Fibroblast of skin of right quadriceps (primary cell): Measurements from ENCODE around the gene CUL2.
A peak's percentile ranks its signal among the peaks of the same experiment; 100 is the strongest.
"Not testable (repeated sequence)": the region's sequence is repeated elsewhere in the genome, so short reads cannot be mapped to it uniquely, and the experiment has no call there.

Source experiments
- DNase-seq: peaks from one replicate; pipeline ENCODE4 v3.0.0-alpha.2; 2013

CUL2 gene

DNA sequence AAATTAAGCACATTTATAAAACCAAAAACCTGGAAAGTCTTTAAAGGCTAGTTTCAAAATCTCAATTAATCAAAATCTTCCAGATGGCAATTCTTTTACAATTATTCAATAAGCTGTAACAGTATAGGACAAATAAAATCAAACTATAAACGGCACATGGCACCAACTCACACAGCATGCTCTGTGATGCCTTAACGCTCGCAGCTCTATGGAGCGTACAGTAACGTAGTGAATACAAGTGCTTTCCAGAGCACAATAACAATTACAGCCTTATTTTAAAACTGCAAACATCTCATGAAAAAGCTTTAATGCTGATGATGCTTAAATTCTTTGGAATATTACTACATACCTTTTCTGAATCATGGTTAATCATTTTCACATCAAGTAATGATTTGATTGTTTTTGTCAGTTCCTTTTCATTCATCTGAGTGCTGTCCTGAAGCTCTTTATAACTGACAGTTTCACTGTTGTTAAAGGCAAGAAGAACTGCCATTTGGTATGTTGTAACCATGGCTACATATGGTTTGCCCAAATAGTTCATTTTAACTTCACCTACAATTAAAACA is 74.2 kb downstream of the CUL2 start:
- DNase-seq, result no peak

- no peak for DNase-seq
These were observed 77.4 kb downstream of the CUL2 start for GRCh38 chr10:35012781-35013180.

- peak; percentile 18 for DNase-seq
These were observed 78.4 kb downstream of the CUL2 start for GRCh38 chr10:35011771-35012191.

DNA sequence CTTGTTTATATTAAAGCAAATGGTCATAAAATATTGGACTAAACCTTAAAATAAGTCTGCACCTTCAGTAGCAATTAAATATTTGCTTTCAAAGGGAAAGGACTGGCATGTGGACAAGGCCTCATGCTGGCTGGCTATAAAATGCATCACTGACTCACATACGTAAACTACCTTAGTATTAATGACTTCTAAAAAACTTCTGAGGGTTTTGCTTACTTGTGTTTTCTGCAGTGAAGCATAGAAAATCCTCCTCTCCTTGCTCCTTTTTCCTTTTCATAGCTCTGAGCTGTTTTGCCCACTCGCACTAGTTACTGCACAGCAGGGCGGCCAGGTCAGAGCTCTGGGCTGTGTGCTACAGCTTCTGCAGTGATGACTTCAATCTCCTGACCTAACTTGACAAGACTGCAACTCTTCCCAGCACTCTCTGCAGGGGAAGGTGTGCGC is 82.3 kb downstream of the CUL2 start:
- no peak for DNase-seq

- peak; percentile 38 for DNase-seq
These were observed 83.3 kb downstream of the CUL2 start for GRCh38 chr10:35006836-35007235.

DNA sequence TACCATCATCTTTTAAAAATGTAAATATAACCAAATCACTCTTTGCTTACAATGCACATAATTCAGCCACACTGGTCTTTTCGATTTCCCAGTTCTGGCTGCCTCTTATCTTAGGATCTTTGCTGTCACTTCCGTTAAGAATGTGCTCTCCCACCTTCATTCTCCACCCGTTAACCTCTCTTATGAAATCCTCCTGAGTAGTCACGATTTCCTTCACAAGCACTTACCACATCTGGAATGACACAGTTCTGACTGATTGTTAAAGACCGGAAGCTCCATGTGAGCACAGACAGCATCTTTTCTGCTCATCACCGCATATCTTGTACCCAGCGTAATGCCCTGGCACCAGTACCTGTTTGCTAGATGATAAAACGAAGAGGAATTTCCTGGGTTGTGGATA is 84.3 kb downstream of the CUL2 start:
- peak; percentile 95 for DNase-seq

DNA sequence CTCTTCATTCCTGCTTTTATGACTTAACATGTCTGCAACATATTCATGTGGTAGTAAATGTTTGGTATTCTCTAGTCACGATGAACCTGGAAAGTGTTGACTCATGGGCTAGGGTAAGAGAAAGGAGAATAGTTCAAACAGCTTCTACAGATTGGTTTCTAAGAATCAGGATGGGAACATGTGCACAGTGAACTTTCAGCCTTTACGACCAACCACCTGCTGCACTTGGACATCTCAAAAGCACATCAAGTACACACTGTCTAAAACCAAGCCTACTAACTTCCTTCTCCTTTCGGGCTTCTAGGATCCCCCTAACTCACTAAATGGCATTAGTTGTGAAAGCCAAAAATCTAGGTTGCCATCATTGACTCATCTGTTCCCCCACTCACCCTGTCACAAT is 85.5 kb downstream of the CUL2 start:
- peak; percentile 25 for DNase-seq

DNA sequence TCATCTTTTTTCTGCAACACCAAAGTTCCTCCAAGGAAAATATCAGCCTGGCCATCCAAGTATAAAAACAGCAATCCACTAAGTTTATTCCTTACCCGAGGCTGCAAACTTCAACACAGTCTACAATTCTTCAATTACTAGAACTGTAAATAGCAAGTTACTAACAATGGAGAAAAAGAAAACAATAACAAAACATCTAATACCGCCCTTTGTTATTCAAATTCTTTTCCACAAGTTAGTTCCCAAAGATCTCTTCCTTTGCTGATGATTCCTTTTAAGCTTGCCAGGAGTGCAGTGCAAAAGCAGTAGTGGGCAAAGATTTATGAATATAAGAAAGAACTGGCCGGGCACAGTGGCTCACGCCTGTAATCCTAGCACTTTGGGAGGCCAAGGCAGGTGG is 86.2 kb downstream of the CUL2 start:
- DNase-seq, result no peak

- no peak for DNase-seq
These were observed 89.2 kb downstream of the CUL2 start for GRCh38 chr10:35000936-35001335.

DNA sequence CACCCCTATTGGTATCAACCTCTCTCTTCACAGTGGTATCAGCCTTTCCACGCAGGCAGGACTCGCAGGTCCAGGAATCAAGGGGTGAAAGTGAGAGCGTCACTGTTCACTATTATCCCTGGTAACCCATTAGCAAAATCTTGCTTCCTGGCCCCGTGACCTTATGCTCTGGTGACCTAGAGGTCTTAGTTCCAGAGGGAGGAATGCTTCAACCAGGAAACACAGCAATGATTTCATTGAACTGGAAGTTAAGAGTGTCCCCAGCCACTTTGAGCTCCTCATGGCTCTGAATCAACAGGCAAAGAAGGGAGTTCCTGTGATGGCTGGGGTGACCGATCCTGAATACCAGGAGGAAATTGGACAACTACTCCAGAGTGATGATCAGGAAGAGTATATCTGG is 90.6 kb downstream of the CUL2 start:
- DNase-seq, result no peak

DNA sequence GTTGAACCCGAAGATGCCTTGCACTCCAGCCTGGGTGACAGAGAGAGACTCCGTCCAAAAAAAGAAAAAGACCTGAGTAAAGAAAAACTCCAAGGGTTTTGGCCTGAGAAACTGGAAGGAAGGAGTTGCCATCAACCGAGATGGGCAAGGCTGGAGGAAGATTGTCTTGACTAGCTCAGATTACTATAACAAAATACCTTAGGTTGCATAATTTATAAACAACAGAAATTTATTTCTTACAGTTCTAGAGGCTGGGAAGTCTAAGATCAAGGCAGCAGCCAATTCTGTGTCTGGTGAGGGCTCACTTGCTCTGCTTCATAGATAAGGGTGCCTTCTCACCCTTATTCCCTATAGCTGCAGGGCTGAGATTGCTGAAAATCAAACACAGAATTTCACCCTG is 91.2 kb downstream of the CUL2 start:
- DNase-seq, result no peak

GRCh38 chr10:34996843-34997242 is 93.3 kb downstream of the CUL2 start:
- peak; percentile 57 for DNase-seq

GRCh38 chr10:34995925-34996324 is 94.2 kb downstream of the CUL2 start:
- DNase-seq, result no peak

DNA sequence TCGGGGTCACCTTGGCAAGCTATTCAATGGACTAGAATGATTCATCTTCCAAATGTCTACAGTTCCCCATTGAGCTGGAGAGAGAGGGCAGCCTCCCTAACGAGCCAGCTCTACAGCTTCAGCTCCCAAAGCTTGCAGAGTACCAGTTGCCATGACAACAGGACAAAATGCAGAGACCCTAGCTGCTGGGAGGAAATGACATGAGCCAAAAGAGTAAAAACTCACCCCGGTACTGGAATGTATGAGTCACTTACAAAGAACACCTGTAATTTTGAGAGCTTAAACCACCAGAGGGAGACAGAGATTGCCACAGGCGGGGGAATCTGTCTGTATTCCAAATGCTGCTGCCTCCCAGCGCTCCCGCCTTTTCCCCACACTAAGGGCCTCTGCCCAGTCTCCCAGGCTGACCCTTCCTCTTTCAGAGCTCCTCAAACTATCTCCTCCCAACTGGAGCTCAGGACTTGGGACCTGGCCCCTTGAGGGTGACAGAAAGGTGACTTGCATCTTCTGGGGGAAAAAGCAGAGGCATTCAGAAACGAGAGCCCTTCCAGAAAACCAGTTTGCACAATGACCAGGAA is 95.5 kb downstream of the CUL2 start:
- DNase-seq, result peak; percentile 83

DNA sequence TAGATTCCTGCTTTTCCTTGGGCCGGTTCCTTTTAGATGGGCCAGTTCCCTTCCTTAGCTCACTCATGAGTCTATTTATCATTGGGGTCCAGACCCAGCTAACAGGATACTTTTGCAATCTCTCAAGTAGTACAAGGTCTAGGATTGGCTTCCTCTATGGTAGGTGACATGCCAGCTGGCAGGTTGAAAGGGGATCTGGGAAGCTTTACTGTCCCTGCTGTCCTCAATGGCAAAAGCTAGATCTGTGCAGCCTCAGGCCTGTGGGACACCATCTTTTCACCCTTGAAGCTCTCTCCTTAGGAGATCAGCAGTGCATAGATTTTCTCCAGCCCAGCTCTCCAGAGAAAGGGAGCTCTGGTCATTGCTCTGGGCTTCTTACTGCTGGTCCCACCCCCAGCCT is 96.4 kb downstream of the CUL2 start:
- DNase-seq, result no peak

GRCh38 chr10:34991117-34991516 is 99.0 kb downstream of the CUL2 start:
- not testable (repeated sequence) for DNase-seq

- DNase-seq, result no peak
These were observed 101.6 kb downstream of the CUL2 start for GRCh38 chr10:34988397-34989067.

DNA sequence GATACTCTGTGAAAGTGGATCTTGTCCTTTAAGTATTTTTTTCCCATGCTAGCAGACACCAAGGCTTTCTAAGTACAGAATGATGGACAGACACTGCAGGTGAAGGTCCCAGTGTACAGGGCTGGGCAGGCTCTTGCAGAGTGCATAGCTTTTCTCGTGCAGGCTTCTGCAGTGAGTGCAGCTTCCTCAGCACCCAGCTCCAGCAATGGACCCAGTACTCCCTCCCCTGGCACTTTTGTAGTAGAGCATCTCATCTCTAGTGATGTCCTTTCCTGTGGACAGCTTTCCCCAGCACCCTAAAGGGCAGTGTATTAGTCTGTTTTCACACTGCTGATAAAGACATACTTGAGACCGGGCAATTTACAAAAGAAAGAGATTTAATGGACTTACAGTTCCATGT is 104.3 kb downstream of the CUL2 start:
- peak; percentile 24 for DNase-seq

DNA sequence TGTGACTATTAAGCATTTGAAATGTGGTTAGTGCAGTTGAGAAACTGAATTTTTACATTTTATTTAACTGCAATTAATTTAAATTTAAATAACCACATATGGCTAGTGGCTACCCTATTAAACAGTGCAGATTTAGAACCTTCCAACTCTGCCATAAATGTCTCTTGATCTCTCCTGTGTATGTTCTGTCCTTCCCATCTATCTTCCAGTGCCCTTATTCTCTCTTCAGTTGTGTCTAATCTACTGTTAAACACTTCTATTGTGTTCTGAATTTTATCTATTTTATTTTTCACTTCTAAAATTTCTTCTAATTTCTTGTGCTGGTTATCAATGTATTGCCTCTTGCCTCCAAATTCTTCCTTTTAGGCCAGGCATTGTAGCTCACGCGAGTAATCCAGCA is 105.0 kb downstream of the CUL2 start:
- DNase-seq, result no peak

DNA sequence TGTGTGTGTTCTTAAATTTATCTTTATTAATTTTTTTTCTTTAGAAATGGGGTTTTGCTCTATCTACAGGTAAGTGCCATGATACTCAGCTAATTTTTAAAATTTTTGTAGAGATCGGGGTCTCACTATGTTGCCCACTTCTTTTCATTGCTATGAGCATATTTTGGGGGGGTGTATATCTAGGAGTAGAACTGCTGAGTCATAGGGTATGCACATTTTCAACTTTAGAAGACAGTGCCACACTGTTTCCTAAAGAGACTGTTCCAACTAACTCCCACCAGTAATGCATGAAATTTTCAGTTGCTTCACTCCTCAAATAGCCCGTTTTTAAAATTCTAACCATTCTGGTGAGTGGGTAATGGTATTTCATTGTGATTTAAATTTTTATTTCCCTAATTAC is 108.3 kb downstream of the CUL2 start:
- DNase-seq, result no peak

DNA sequence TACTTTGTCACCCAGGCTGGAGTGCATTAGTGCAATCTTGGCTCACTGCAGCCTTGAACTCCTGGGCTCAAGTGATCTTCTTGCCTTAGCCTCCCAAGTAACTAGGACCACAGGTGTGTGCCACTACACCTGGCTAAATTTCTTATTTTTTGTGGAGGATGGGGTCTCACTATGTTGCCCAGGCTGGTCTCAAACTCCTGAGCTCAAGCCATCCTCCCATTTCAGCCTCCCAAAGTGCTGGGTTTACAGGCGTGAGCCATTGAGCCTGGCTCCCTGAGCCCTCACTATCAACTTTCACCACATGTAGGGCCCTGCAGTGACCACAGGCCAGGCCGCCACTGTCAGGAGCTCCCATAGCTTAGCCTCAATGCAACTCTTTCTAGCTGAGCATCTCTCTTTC is 110.2 kb downstream of the CUL2 start:
- DNase-seq, result no peak

DNA sequence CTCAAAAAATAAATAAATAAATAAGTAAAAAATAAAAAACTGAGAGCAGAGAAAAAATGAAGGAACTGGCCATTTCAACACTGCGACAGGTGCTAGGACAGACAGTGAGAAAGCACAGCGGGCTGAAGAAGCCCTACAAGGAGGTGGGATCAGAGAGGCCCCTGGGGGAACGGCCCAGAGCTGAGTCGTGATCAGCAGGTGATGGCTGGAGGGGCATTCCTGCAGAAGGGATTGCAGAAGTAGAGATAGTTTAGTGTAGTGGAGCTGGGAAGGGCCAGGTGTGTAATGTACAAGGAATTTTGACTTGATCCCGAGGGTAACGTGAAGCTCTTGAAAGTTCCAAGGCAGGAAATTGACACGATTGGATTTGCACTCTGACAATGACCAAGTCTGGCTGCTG is 112.1 kb downstream of the CUL2 start:
- DNase-seq, result no peak

DNA sequence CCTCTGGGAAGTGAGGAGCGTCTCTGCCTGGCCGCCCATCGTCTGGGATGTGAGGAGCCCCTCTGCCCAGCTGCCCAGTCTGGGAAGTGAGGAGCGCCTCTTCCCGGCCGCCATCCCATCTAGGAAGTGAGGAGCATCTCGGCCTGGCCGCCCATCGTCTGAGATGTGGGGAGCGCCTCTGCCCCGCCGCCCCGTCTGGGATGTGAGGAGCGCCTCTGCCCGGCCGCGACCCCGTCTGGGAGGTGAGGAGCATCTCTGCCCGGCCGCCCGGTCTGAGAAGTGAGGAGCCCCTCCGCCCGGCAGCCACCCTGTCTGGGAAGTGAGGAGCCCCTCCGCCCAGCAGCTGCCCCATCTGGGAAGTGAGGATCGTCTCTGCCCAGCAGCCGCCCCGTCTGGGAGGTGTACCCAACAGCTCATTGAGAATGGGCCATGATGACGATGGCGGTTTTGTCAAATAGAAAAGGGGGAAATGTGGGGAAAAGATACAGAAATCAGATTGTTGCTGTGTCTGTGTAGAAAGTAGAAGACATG is 113.7 kb downstream of the CUL2 start:
- DNase-seq, result not testable (repeated sequence)

DNA sequence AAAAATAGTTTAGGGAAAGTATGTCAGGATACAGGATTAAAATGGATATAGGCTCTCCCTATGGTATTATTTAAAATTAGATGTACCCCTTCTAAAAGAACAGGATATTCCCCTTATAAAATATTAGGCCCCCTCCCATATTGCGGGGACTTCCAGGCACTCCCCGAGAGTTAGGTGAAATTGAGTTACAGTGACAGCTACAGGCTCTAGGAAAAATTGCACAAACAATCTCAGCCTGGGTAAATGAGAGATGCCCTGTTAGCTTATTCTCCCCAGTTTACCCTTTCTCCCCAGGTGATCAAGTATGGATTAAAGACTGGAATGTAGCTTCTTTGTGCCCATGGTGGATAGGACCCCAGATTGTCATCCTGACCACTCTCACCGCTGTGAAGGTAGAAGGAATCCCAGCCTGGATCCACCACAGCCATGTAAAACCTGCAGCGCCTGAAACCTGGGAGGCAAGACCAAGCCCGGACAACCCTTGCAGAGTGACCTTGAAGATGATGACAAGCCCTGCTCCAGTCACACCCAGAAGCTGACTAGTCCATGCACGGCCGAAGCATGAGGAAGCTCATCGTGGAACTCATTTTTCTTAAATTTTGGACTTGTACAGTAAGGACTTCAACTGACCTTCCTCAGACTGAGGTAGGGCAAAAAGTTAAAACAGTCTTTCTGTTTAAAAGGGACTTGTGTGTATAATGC is 115.6 kb downstream of the CUL2 start:
- not testable (repeated sequence) for DNase-seq
